GM06990 (cell line): Measurements from ENCODE around the gene KRTAP29-1.
"Not testable (repeated sequence)": the region's sequence is repeated elsewhere in the genome, so short reads cannot be mapped to it uniquely, and the experiment has no call there.

Source experiments
- DNase-seq: peaks from one replicate; pipeline ENCODE4 v3.0.0-alpha.2; 2011; ENCODE audit not compliant: insufficient read length; ENCODE audit errors: extremely low read depth
- H3K27me3 ChIP-seq: replicated peaks from 2 replicates; pipeline ENCODE4 v1.6.0; 2011; ENCODE audit warnings: low read length; ENCODE audit not compliant: control insufficient read depth, insufficient read depth
- H3K36me3 ChIP-seq: 2 replicates; pipeline ENCODE4 v1.5.1; 2011; ENCODE audit warnings: low read length; ENCODE audit not compliant: control insufficient read depth, insufficient read depth
- H3K4me3 ChIP-seq: replicated peaks from 2 replicates; pipeline ENCODE4 v1.5.1; 2011; ENCODE audit warnings: low read depth, mild to moderate bottlenecking, control low read depth, low read length
- TF ChIP-seq, protein P1 (sequence below): IDR thresholded peaks from 2 replicates; pipeline ENCODE4 v1.5.1; 2011; ENCODE audit warnings: low read length, control low read depth, mild to moderate bottlenecking, inconsistent platforms; ENCODE audit not compliant: insufficient read depth, poor library complexity, severe bottlenecking

Gene KRTAP29-1, protein sequence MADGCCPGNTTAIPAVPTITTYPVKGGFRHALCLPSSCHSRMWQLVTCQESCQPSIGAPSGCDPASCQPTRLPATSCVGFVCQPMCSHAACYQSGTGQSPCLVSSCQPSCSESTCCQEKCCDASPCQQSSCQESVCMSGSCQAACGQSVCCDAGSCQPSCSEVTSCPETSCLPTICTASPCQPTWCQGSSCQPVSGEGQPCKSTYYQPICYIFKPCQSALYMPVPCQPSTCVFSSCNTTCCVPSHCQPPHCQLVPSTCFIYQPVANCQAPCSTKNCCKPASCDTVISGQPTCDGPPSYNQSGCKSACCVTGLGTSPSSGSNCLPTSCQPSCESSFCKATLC

DNA sequence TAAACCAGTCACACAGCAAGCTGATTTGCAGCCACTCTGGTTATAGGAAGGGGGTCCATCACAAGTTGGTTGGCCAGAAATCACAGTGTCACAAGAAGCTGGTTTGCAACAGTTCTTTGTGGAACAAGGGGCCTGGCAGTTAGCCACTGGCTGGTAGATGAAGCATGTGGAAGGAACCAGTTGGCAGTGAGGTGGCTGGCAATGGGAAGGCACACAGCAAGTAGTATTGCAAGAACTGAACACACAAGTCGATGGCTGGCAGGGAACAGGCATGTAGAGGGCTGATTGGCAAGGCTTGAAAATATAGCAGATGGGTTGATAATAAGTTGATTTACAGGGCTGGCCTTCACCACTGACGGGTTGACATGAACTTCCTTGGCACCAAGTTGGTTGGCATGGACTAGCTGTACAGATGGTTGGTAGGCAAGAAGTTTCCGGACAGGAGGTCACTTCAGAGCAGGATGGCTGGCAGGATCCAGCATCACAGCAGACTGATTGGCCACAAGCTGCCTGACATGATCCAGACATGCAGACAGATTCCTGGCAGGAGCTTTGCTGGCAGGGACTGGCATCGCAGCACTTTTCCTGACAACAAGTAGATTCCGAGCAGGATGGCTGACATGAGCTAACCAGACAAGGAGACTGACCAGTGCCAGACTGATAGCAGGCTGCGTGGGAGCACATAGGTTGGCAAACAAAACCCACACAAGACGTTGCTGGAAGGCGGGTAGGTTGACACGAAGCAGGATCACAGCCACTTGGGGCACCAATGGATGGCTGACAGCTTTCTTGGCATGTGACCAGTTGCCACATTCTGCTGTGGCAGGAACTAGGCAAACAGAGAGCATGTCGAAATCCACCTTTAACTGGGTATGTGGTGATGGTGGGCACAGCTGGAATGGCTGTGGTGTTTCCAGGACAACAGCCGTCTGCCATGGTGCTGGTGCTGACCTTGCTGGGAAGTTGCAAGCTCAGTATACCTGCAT, at the start of gene KRTAP29-1:
TSS of gene KRTAP29-1 (minus strand) at position 936 of the 986 bp plus-strand sequence. CDS start at position 936, 0 bp downstream.
- Histone ChIP-seq H3K27me3 (no peaks in the 10 kb centered on the region), H3K36me3 (no peaks in the 10 kb centered on the region), H3K4me3 (no peak within 1 kb of the TSS)
- TF ChIP-seq, protein P1, sequence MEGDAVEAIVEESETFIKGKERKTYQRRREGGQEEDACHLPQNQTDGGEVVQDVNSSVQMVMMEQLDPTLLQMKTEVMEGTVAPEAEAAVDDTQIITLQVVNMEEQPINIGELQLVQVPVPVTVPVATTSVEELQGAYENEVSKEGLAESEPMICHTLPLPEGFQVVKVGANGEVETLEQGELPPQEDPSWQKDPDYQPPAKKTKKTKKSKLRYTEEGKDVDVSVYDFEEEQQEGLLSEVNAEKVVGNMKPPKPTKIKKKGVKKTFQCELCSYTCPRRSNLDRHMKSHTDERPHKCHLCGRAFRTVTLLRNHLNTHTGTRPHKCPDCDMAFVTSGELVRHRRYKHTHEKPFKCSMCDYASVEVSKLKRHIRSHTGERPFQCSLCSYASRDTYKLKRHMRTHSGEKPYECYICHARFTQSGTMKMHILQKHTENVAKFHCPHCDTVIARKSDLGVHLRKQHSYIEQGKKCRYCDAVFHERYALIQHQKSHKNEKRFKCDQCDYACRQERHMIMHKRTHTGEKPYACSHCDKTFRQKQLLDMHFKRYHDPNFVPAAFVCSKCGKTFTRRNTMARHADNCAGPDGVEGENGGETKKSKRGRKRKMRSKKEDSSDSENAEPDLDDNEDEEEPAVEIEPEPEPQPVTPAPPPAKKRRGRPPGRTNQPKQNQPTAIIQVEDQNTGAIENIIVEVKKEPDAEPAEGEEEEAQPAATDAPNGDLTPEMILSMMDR = no peak
- no peak for DNase-seq

DNA sequence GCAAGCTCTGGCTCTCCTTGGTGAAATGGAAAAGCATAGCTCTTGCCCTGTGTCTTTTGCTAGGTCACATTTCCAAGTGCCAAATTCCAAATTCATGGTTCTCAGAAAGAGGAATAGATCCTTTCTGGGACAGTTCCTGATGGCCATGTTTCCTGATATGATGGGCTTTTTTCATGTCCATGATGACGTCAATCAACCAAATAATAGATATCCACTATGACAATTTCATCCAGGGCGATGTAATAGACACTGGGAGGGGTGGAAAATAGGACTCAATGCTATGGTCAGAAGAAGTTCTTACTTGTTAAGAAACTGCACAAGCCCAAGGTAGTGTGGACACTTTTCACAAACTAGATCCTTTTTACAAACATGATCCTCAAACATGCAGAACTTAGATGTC, 48.5 kb upstream of the KRTAP29-1 start:
- TF ChIP-seq, protein P1 = no peak
- DNase-seq = no peak
- Histone ChIP-seq H3K36me3 (no peaks in the 10 kb centered on the region), H3K27me3 (no peaks in the 10 kb centered on the region), H3K4me3 (no peak overlapping the region)

DNA sequence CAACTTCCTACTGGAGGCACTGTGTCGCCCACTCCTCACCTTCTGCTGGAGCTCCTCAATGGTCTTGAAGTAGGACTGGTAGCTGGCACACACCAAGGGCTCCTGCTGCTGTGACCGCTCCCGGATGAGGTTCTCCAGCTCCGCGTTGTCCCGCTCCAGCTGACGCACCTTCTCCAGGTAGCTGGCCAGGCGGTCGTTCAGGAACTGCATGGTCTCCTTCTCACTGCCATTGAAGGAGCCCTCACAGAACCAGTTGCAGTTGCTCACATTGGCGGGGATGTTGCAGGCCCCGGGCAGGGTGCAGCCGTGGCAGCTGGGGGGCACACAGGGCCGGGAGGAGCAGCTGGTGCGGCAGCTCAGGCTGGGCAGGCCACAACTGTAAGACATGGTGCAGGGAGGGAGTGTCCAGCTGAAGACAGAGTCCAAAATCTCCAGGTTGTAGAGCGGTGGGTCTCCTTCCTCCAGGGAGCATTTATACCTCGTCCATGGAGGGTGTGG, 47.8 kb upstream of the KRTAP29-1 start, which contains the start of gene KRT33A:
TSS of gene KRT33A (minus strand) at position 448 of the 498 bp plus-strand sequence. CDS start at position 387, 61 bp downstream.
- H3K27me3 ChIP-seq, H3K36me3 ChIP-seq, DNase-seq, H3K4me3 ChIP-seq: not testable (repeated sequence)

DNA sequence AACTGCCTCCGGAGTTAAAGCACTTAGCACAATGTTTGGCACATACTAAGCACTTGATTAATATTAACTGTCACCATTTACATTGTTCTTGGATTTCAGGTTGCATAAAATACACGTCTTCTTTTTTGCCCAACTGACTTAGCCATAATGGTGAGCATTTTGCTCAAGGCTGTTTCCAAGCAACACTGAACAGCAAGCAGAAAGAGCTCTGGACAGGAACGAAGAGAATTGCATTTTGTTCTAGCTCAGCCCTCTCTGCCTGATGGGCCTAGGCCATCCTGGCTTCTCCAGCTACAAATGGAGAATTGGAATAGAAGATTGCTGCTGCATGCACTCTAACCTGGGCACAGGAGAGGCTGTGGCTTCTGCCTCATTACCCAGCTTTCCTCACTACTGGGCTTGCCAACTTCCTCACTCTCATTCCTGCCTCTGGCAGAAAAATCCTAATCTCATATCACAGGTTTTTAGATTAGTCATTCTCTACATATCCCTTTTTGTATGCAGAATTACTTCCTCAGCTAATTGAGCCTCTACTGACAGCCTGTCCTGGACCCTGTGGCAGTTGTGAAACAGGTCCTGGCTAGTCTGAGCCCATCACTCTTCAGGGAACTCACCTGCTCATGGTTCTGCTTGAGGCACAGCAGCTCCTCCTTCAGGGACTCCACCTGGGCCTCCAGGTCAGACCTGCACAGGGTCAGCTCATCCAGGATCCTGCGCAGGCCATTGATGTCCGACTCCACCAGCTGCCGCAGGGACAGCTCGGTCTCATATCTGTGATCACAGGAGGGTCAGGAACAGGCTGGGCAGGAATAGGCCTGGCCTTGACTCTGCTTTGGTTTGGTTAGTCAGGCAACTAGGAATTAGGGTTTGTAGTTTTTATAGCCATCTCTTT, 45.5 kb upstream of the KRTAP29-1 start:
- Histone ChIP-seq H3K36me3 (no peaks in the 10 kb centered on the region), H3K4me3 (no peak overlapping the region), H3K27me3 (peaks cover 2% of the 10 kb centered on the region; the same call in 1 of the 2 replicates)
- no peak for DNase-seq
- TF ChIP-seq, protein P1 = no peak

DNA sequence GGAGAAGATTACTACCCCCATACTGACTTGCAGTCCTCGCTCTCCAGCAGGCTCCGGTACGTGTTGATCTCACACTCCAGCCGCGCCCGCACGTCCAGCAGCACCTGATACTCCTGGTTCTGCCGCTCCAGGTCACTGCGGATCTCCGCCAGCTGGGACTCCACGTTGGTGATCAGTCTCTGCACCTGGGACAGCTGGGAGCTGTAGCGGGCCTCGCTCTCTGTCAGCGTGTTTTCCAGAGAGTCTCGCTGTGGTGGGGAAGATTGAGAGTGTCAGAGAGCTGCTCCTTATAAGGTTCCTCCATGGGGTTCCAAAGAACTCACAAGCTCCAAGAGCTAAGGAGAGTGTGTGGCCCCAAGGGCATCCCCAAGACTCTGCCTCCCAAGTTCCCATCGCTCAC, 43.8 kb upstream of the KRTAP29-1 start:
- not testable (repeated sequence) for DNase-seq, H3K27me3 ChIP-seq, H3K4me3 ChIP-seq, H3K36me3 ChIP-seq

DNA sequence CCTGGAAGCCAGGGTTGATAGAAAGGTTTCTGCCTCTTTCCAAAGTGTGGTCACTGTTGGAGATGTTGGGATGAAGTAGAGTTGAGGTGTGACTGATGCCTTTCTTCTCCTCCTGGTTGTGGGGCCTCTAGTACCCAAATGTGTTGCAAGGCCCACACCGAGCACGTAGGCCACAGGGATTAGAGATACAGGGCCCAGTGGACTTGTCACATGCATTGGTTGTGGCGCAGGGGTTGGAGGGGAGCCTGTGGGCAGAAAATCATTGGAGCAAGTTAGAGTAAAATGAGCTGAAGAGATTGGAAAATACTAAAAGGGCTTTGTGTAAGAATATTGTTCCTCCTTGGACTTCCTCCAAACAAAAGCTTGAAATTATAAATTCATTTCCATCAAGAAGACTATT, 43.3 kb upstream of the KRTAP29-1 start:
- H3K27me3 ChIP-seq = peaks cover 2% of the 10 kb centered on the region; the same call in 1 of the 2 replicates
- DNase-seq = no peak
- TF ChIP-seq, protein P1 = no peak

More for the DNA sequence above, 43.3 kb upstream of the KRTAP29-1 start:
- Histone ChIP-seq H3K4me3 (no peak overlapping the region), H3K36me3 (no peaks in the 10 kb centered on the region)
